IPS-20b (cell line): ENCODE data around the gene CTNNA2.

Experiments used
- H3K27ac ChIP-seq: one replicate; pipeline ENCODE4 v1.5.1; 2013; ENCODE audit warnings: low read length
- H3K27me3 ChIP-seq: 2 replicates; pipeline ENCODE4 v1.6.1; 2013; ENCODE audit warnings: mild to moderate bottlenecking, low read length, inconsistent platforms; ENCODE audit not compliant: insufficient read depth
- H3K36me3 ChIP-seq: 2 replicates; pipeline ENCODE4 v1.6.1; 2013; ENCODE audit warnings: low read depth, mild to moderate bottlenecking, inconsistent platforms, low read length, moderate library complexity; ENCODE audit not compliant: insufficient read depth
- H3K4me1 ChIP-seq: 2 replicates; pipeline ENCODE4 v1.6.1; 2013; ENCODE audit warnings: mild to moderate bottlenecking, control low read depth, inconsistent platforms, low read length, moderate library complexity; ENCODE audit not compliant: insufficient read depth
- H3K4me3 ChIP-seq: 2 replicates; pipeline ENCODE4 v1.5.1; 2013; ENCODE audit warnings: mild to moderate bottlenecking, low read length, inconsistent platforms
- H3K9ac ChIP-seq: 2 replicates; pipeline ENCODE4 v1.6.1; 2013; ENCODE audit warnings: low read depth, mild to moderate bottlenecking, inconsistent platforms, low read length, moderate library complexity
- H3K9me3 ChIP-seq: 2 replicates; pipeline ENCODE4 v1.6.1; 2013; ENCODE audit warnings: mild to moderate bottlenecking, low read depth, low read length, inconsistent platforms; ENCODE audit not compliant: insufficient read depth

CTNNA2 gene

DNA sequence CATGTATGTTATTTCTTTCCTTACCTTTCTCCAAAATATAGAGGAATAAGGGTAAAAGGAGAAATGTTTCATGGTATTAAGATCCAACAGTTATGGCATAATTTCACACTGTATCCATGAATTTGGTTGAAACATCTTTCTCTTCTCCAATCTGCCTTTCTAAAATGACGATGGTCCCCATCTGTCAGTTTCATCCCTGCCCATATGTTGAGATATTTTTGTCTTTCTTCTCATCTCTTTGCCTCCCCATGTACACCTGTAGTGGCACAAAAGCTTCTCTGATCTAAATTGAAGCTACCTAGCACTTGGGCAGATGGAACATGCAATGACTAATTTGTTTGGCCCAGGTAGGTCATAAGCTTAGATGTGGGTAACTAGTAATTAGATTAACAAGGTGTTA lies 882.4 kb downstream of the CTNNA2 start:
- H3K9ac ChIP-seq = no peak overlapping the region
- no peak overlapping the region for H3K4me3 ChIP-seq
- no peaks in the 10 kb centered on the region for H3K36me3 ChIP-seq
- no peaks in the 10 kb centered on the region for H3K27me3 ChIP-seq
- H3K9me3 ChIP-seq = no peaks in the 10 kb centered on the region; the same call in 1 of the 2 replicates
- no peak overlapping the region for H3K27ac ChIP-seq
- H3K4me1 ChIP-seq = no peaks in the 10 kb centered on the region

DNA sequence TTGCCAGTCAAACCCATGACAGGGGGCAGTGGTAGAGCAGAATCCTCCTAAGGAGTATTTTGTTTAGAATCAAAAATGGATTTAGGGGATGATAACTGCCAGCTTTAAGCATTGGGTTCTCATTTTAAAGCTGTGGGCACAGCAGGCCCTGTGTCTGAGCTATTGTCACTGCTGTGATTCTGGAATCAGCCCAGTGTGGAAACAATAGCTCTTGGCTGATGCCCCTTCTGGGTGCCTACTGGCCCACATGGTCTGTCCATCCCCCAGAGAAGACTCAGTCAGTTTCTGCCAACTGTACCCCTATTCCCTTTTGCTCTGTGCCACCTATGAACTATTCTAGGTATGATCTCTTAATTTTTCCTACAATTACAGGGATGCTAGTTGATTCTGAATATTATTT lies 883.4 kb downstream of the CTNNA2 start:
- Histone ChIP-seq H3K9ac (no peak overlapping the region), H3K4me3 (no peak overlapping the region), H3K27me3 (no peaks in the 10 kb centered on the region), H3K36me3 (no peaks in the 10 kb centered on the region), H3K27ac (no peak overlapping the region), H3K4me1 (no peaks in the 10 kb centered on the region), H3K9me3 (no peaks in the 10 kb centered on the region; the same call in 1 of the 2 replicates)

GRCh38 chr2:80403081-80403480 lies 890.2 kb downstream of the CTNNA2 start:
- Histone ChIP-seq H3K9me3 (no peaks in the 10 kb centered on the region), H3K9ac (no peak overlapping the region), H3K36me3 (no peaks in the 10 kb centered on the region), H3K27me3 (no peaks in the 10 kb centered on the region), H3K4me3 (no peak overlapping the region), H3K4me1 (no peaks in the 10 kb centered on the region), H3K27ac (no peak overlapping the region)

GRCh38 chr2:80407377-80407776 lies 894.5 kb downstream of the CTNNA2 start:
- H3K27ac ChIP-seq = no peak overlapping the region
- no peaks in the 10 kb centered on the region for H3K9me3 ChIP-seq
- no peaks in the 10 kb centered on the region for H3K36me3 ChIP-seq
- no peaks in the 10 kb centered on the region for H3K4me1 ChIP-seq
- H3K9ac ChIP-seq = no peak overlapping the region
- H3K27me3 ChIP-seq = no peaks in the 10 kb centered on the region
- no peak overlapping the region for H3K4me3 ChIP-seq

DNA sequence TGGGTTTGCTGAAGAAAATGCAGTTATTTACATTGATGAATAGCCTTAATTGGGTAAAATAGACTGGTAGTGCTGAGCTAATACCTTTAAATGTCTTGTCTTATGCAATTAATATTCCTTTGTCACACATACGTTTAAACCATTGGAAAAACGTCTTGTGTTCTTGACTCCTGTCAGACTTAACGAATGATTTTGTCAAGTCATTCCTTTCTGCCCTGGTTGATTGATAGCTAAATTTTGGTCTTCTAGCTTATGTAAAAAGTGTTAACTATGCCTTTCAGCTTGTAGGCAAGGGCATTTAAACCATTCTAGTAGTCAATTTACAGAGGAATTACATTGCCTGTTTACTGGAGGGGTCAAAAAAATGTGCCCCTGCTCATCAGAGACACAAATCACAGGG lies 897.5 kb downstream of the CTNNA2 start:
- Histone ChIP-seq H3K36me3 (no peaks in the 10 kb centered on the region), H3K9me3 (no peaks in the 10 kb centered on the region; the same call in 1 of the 2 replicates), H3K27ac (no peak overlapping the region), H3K27me3 (no peaks in the 10 kb centered on the region), H3K9ac (no peak overlapping the region), H3K4me3 (no peak overlapping the region), H3K4me1 (no peaks in the 10 kb centered on the region)

DNA sequence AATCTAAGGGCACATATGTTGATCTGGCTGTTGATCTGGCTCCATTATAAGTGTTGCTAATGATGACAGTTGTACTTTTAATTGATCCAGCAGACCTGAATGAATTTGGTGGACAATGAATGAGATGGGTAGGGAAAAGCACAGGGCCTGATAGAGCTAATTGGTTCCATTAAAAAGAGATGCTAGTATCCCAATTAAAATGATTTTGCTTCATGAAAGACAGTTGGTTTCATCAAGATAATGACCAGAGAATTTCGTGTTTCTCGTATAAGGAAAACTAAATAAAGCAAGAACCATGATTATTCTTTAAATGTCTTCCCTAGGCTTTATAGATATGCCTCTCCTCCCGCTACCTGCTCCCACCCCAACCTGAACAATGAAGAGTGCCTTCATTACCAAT lies 900.3 kb downstream of the CTNNA2 start:
- H3K4me1 ChIP-seq = no peaks in the 10 kb centered on the region
- no peaks in the 10 kb centered on the region; the same call in 1 of the 2 replicates for H3K9me3 ChIP-seq
- no peak overlapping the region for H3K9ac ChIP-seq
- H3K4me3 ChIP-seq = no peak overlapping the region
- no peaks in the 10 kb centered on the region for H3K27me3 ChIP-seq
- no peak overlapping the region for H3K27ac ChIP-seq
- no peaks in the 10 kb centered on the region for H3K36me3 ChIP-seq

GRCh38 chr2:80417737-80418136 lies 904.9 kb downstream of the CTNNA2 start:
- Histone ChIP-seq H3K4me1 (no peaks in the 10 kb centered on the region), H3K9ac (no peak overlapping the region), H3K9me3 (no peaks in the 10 kb centered on the region; the same call in 1 of the 2 replicates), H3K27ac (no peak overlapping the region), H3K4me3 (no peak overlapping the region), H3K27me3 (no peaks in the 10 kb centered on the region), H3K36me3 (no peaks in the 10 kb centered on the region)

DNA sequence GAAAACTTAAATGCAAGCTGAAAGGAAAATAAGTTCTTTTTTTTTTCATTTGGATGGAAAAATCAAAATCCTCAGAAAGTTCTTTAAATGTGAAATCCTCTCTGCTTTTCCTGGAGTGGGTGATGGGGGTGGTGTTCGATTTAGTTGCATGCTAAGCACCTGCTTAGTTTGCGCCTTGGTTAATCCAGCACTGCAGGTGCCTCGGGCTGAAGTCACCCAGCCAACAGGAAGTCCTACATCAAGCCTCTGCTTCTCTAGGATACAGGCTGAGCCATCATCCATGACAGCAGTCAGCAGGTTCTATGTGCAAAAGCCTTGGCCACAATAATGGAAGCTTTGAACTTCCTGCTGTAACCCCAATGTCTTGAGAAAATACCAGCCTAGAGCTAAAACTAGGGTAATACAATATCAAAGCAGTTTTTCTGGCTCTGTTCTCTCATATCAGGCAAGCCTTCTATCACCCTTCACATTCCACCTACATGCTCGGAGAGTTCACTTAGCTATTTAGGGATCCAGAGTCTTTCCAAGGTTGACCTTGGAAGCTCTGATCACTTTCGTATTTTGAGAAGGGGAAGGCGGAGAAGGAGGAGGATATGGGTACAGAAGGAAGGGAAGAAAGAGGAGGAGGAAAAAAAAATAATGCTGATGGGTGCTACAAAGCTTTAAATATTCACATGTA lies 907.8 kb downstream of the CTNNA2 start:
- H3K4me3 ChIP-seq = no peak overlapping the region
- H3K27ac ChIP-seq = no peak overlapping the region
- H3K36me3 ChIP-seq = no peaks in the 10 kb centered on the region
- H3K9ac ChIP-seq = no peak overlapping the region
- no peaks in the 10 kb centered on the region for H3K9me3 ChIP-seq
- no peaks in the 10 kb centered on the region for H3K27me3 ChIP-seq
- H3K4me1 ChIP-seq = peaks cover 3% of the 10 kb centered on the region; the same call in 1 of the 2 replicates

DNA sequence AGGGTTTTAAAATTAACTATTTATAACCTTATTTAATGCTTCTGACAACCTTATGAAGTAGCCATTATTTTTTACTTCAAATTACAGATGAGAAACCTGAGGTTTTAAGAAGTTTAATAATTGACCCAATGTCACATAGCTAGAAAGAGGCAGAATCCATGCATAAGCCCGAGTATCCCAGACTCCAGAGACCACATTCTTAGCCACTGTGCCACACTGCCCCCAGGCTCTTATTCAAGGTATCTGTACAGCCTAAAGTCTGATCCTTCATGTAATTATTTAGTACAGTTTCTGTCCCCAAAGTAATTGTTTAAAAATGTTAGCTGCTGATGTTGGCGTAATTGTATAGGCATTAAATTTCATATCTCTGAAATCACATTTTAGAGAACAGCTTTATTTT lies 916.4 kb downstream of the CTNNA2 start:
- Histone ChIP-seq H3K27ac (no peak overlapping the region), H3K27me3 (no peaks in the 10 kb centered on the region), H3K4me3 (no peak overlapping the region), H3K9ac (no peak overlapping the region), H3K9me3 (no peaks in the 10 kb centered on the region), H3K4me1 (peaks cover 3% of the 10 kb centered on the region; the same call in 1 of the 2 replicates), H3K36me3 (no peaks in the 10 kb centered on the region)

GRCh38 chr2:80437959-80438358 lies 925.1 kb downstream of the CTNNA2 start:
- no peak overlapping the region for H3K9ac ChIP-seq
- H3K9me3 ChIP-seq = no peaks in the 10 kb centered on the region
- no peaks in the 10 kb centered on the region for H3K4me1 ChIP-seq
- no peak overlapping the region for H3K4me3 ChIP-seq
- no peaks in the 10 kb centered on the region for H3K27me3 ChIP-seq
- H3K27ac ChIP-seq = no peak overlapping the region
- H3K36me3 ChIP-seq = no peaks in the 10 kb centered on the region

GRCh38 chr2:80438686-80439085 lies 925.8 kb downstream of the CTNNA2 start:
- Histone ChIP-seq H3K9me3 (no peaks in the 10 kb centered on the region), H3K9ac (no peak overlapping the region), H3K27me3 (no peaks in the 10 kb centered on the region), H3K4me3 (no peak overlapping the region), H3K27ac (no peak overlapping the region), H3K4me1 (no peaks in the 10 kb centered on the region), H3K36me3 (no peaks in the 10 kb centered on the region)

- Histone ChIP-seq H3K27me3 (no peaks in the 10 kb centered on the region), H3K27ac (no peak overlapping the region), H3K36me3 (no peaks in the 10 kb centered on the region), H3K9me3 (no peaks in the 10 kb centered on the region), H3K4me1 (peaks cover 6% of the 10 kb centered on the region; the same call in 1 of the 2 replicates), H3K9ac (no peak overlapping the region), H3K4me3 (no peak overlapping the region)
Observed at GRCh38 chr2:80454628-80455027, 941.8 kb downstream of the CTNNA2 start.
